GM12891 (cell line): ENCODE measurements around the gene GUCY2C.

Source experiments
- POLR2A ChIP-seq: IDR thresholded peaks from 2 replicates; pipeline ENCODE4 v1.6.1; 2011; ENCODE audit warnings: low read depth, low read length, control low read depth
- POLR2AphosphoS5 ChIP-seq: IDR thresholded peaks from 2 replicates; pipeline ENCODE4 v1.6.1; 2011; ENCODE audit warnings: low read depth, low read length, control low read depth

- no peak for TF ChIP-seq POLR2A
- no peak for TF ChIP-seq POLR2AphosphoS5
Measured at GRCh38 chr12:14693116-14693515, 3.3 kb downstream of the GUCY2C start.
